Right cardiac atrium (tissue), 5 donors: ENCODE measurements around the gene PSENEN. TPM values are rescaled to one million over a fixed set of nuclear protein-coding genes. Genes with fewer than 3 reads are reported as not detected.
"Not testable (repeated sequence)": the region's sequence is repeated elsewhere in the genome, so short reads cannot be mapped to it uniquely, and the experiment has no call there.

Experiments
- ATAC-seq, 2 donors: fragments of 200-7000 bp; cut with Tn5 transposase; one replicate each; pipeline versions ENCODE4 v1.8.0 to v1.9.1; 2020; ENCODE audit warnings: moderate library complexity in 2 of 2, mild to moderate bottlenecking in 1 of 2
- DNase-seq, 3 donors: peaks; one replicate each; pipeline ENCODE4 v3.0.0-alpha.2; 2020
- H3K27ac ChIP-seq: one replicate; pipeline ENCODE4 v1.5.1; 2013; ENCODE audit warnings: mild to moderate bottlenecking, low read length, control low read depth, moderate library complexity
- H3K27me3 ChIP-seq: one replicate; pipeline ENCODE4 v1.6.1; 2013; ENCODE audit not compliant: control insufficient read depth, insufficient read depth
- H3K4me1 ChIP-seq: one replicate; pipeline ENCODE4 v1.6.1; 2013; ENCODE audit warnings: low read length; ENCODE audit not compliant: control insufficient read depth, insufficient read depth
- H3K4me3 ChIP-seq: one replicate; pipeline ENCODE4 v1.5.1; 2013; ENCODE audit warnings: low read length, control low read depth
- H3K9me3 ChIP-seq: one replicate; pipeline ENCODE4 v1.6.1; 2013; ENCODE audit warnings: low read length; ENCODE audit not compliant: control insufficient read depth
- WGBS: extraction: QIAGEN DNeasy Blood & Tissue Kit; methylation state at CpG from one replicate; pipeline ENCODE4 v1.1.7; 2013; 5-methylcytosine and 5-hydroxymethylcytosine counted together
- intact Hi-C, 4 donors: fragments of 100-400 bp; cut with DNase I; formaldehyde crosslinking; loops; one replicate each; pipeline versions ENCODE4 v1.11.0 to v1.14.0; 2022 to 2023
- polyA plus RNA-seq: library from polyadenylated mRNA; stranded (reverse); fragments of 200-250 nt; gene quantifications from one replicate; pipeline ENCODE4 v1.2.3, GENCODE V29; 2013
- total RNA-seq, 4 donors: library from RNA; stranded (reverse); fragmentation: NEBNext Ultra II Directional; extraction: Animal tissue kit (Norgen Biotek cat#: 25700); gene quantifications; one replicate each; pipeline ENCODE4 v1.2.1, GENCODE V29; 2021
- donor health status: healthy with polysubstance abuse.
- donor health status: DM: no; HTN: yes; CAD: no.
- donor health status: DM: no; HTN: no; CAD: no.
- donor health status: DM: no; HTN: yes; CAD: no; lungs with severe emphysema.
- donor health status: DM: yes; HTN: yes; CAD: no.

The PSENEN gene
- total and polyA plus RNA-seq, 5 donors: 40.0 to 69.7 (median 47.5) TPM

- peak; percentile 55 to 82 (median 78) for DNase-seq
- Histone ChIP-seq H3K27me3 (no peaks in the 10 kb centered on the region), H3K4me1 (peaks cover 3% of the 10 kb centered on the region), H3K27ac (peak overlapping the region; percentile 64), H3K4me3 (peak overlapping the region; percentile 94), H3K9me3 (no peaks in the 10 kb centered on the region)
- intact Hi-C loops: no loop called here
- no peak for ATAC-seq
- WGBS: 1% methylated on average over 42 of the region's 42 CpGs
Observed at GRCh38 chr19:35718345-35719041, 27.0 kb upstream of the PSENEN start.

GRCh38 chr19:35719402-35720162 is 25.9 kb upstream of the PSENEN start:
- Histone ChIP-seq H3K9me3 (no peaks in the 10 kb centered on the region), H3K27me3 (no peaks in the 10 kb centered on the region), H3K4me1 (peaks cover 3% of the 10 kb centered on the region), H3K4me3 (peak overlapping the region; percentile 94), H3K27ac (no peak overlapping the region)
- DNase-seq: peak in 2 of 3 donors; percentile 16 to 60
- no peak for ATAC-seq
- 89% methylated on average over 32 of the region's 32 CpGs for WGBS
- intact Hi-C loops: no loop called here

GRCh38 chr19:35720163-35720524 is 25.3 kb upstream of the PSENEN start:
- Histone ChIP-seq H3K9me3 (no peaks in the 10 kb centered on the region), H3K27me3 (no peaks in the 10 kb centered on the region), H3K4me1 (peaks cover 3% of the 10 kb centered on the region), H3K4me3 (no peak overlapping the region), H3K27ac (no peak overlapping the region)
- 91% methylated on average over 9 of the region's 9 CpGs for WGBS
- ATAC-seq (no peak), DNase-seq (peak in 1 of 3 donors; percentile 45)
- intact Hi-C loops: no loop called here

- intact Hi-C loops: no loop called here
- no peaks in the 10 kb centered on the region for H3K9me3 ChIP-seq
- peaks cover 2% of the 10 kb centered on the region for H3K4me1 ChIP-seq
- ATAC-seq (no peak), DNase-seq (peak in 2 of 3 donors; percentile 15 to 45)
- H3K27ac ChIP-seq: no peak overlapping the region
- WGBS: 80% methylated on average over 17 of the region's 17 CpGs
- H3K27me3 ChIP-seq: no peaks in the 10 kb centered on the region
- no peak overlapping the region for H3K4me3 ChIP-seq
Observed at GRCh38 chr19:35720648-35721047, 24.8 kb upstream of the PSENEN start.

- ATAC-seq: no peak
- peak in 1 of 3 donors; percentile 38 for DNase-seq
- Histone ChIP-seq H3K9me3 (no peaks in the 10 kb centered on the region), H3K4me3 (no peak overlapping the region), H3K27me3 (no peaks in the 10 kb centered on the region), H3K27ac (no peak overlapping the region), H3K4me1 (no peaks in the 10 kb centered on the region)
- 93% methylated on average over 16 of the region's 16 CpGs for WGBS
- intact Hi-C loops: no loop called here
Observed at GRCh38 chr19:35721374-35721773, 24.1 kb upstream of the PSENEN start.

GRCh38 chr19:35722461-35722860 is 23.0 kb upstream of the PSENEN start:
- Histone ChIP-seq H3K4me3 (no peak overlapping the region), H3K4me1 (no peaks in the 10 kb centered on the region), H3K9me3 (no peaks in the 10 kb centered on the region), H3K27me3 (no peaks in the 10 kb centered on the region), H3K27ac (no peak overlapping the region)
- DNase-seq (no peak), ATAC-seq (no peak)
- intact Hi-C loops: no loop called here
- 94% methylated on average over 14 of the region's 14 CpGs for WGBS

GRCh38 chr19:35722897-35723296 is 22.6 kb upstream of the PSENEN start:
- intact Hi-C loops: no loop called here

DNA sequence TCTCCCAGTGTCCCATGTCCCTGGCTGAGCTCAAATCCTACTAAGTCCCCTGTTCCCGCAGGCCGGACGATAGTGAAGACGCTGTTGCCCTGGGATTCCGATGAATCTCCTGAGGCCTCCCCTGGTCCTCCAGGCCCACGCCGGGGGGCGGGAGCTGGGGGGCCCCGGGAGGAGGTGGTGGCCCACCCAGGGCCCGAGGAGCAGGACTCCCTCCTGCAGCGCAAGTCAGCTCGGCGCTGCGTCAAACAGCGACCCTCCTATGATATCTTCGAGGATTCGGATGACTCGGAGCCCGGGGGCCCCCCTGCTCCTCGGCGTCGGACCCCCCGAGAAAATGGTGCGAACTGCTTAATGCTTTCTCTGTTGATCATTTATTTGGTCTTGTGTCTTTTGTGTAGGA is 21.8 kb upstream of the PSENEN start:
- intact Hi-C loops: no loop called here
- no peaks in the 10 kb centered on the region for H3K27me3 ChIP-seq

More at GRCh38 chr19:35722897-35723296, 22.6 kb upstream of the PSENEN start:
- no peaks in the 10 kb centered on the region for H3K9me3 ChIP-seq
- no peaks in the 10 kb centered on the region for H3K27me3 ChIP-seq
- H3K4me3 ChIP-seq: no peak overlapping the region
- 93% methylated on average over 16 of the region's 16 CpGs for WGBS
- ATAC-seq (no peak), DNase-seq (peak in 1 of 3 donors; percentile 48)
- H3K27ac ChIP-seq: no peak overlapping the region
- H3K4me1 ChIP-seq: no peaks in the 10 kb centered on the region

GRCh38 chr19:35724132-35724531 is 21.3 kb upstream of the PSENEN start:
- H3K9me3 ChIP-seq, intact Hi-C loops, H3K4me1 ChIP-seq, ATAC-seq, DNase-seq, H3K27me3 ChIP-seq, H3K27ac ChIP-seq, H3K4me3 ChIP-seq: not testable (repeated sequence)
- WGBS: 93% methylated on average over 7 of the region's 7 CpGs

More for the DNA sequence above, 21.8 kb upstream of the PSENEN start:
- DNase-seq (peak in 2 of 3 donors; percentile 44 to 45), ATAC-seq (no peak)
- 93% methylated on average over 24 of the region's 24 CpGs for WGBS
- no peak overlapping the region for H3K4me3 ChIP-seq
- no peaks in the 10 kb centered on the region for H3K4me1 ChIP-seq
- H3K27ac ChIP-seq: no peak overlapping the region
- no peaks in the 10 kb centered on the region for H3K9me3 ChIP-seq

DNA sequence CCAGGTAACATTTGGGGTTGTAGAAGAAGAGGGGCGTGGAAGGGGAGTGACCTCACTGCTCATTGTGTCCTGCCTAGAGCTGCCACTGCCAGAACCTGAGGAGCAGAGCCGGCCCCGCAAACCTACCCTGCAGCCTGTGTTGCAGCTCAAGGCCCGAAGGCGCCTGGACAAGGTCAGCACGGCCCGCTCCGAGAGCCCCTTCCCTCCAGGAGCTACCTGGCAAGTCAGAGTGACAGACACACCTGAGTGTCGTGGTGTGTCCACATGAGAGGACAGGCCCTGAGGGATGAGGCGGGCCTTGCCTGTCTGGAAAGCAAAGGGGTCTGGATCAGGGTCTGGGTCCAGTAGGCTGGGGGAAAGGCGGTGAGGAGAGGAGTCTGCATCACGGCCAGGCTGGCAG is 20.9 kb upstream of the PSENEN start:
- Histone ChIP-seq H3K27ac (no peak overlapping the region), H3K9me3 (no peaks in the 10 kb centered on the region), H3K4me3 (no peak overlapping the region), H3K27me3 (no peaks in the 10 kb centered on the region), H3K4me1 (no peaks in the 10 kb centered on the region)
- intact Hi-C loops: no loop called here
- ATAC-seq (no peak), DNase-seq (peak in 2 of 3 donors; percentile 40 to 41)
- WGBS: 97% methylated on average over 12 of the region's 12 CpGs

DNA sequence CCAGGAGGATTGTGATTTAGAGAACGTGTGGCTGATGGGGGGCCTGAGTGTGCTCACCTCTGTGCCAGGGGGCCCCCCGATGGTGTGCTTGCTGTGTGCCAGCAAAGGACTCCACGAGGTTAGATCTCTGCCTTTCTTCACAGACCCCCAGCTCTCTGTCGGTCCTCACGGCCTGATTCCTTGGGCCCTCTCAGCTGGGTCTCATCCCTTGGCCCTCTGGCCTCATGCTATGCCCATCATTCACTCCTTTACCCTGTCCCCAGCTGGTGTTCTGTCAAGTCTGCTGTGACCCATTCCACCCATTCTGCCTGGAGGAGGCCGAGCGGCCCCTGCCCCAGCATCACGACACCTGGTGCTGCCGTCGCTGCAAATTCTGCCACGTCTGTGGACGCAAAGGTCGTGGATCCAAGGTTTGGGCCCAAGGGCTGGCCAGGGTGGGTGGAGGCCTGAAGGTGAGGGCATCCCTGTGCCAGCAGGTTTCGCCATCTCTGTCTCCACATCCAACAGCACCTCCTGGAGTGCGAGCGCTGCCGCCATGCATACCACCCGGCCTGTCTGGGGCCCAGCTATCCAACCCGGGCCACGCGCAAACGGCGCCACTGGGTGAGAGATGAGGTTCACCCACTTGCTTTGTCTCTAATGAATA is 20.1 kb upstream of the PSENEN start:
- H3K4me1 ChIP-seq: no peaks in the 10 kb centered on the region
- no peak for ATAC-seq
- H3K4me3 ChIP-seq: no peak overlapping the region
- H3K27ac ChIP-seq: no peak overlapping the region
- H3K9me3 ChIP-seq: no peaks in the 10 kb centered on the region
- WGBS: 94% methylated on average over 23 of the region's 23 CpGs
- no peaks in the 10 kb centered on the region for H3K27me3 ChIP-seq
- peak in 2 of 3 donors; percentile 18 to 40 for DNase-seq
- intact Hi-C loops: no loop called here
